ENCODE results near the gene CCDC172. TPM values are rescaled to one million over a fixed set of nuclear protein-coding genes. Genes with fewer than 3 reads are reported as not detected.

CCDC172 gene
- total and polyA plus RNA-seq, 2 experiments from 2014 or later, result 4.6 to 17.6 TPM

Small RNAs within 50 kb of the gene (small RNA-seq; reads per million reads assigned to genes)
- not detected for gene SNRPGP6 (ENCODE audit: low replicate concordance)

Other genes with a start within 250 kb of the CCDC172 start
- gene GFRA1, start 51.2 kb upstream of the CCDC172 start, total RNA-seq (2014; rRNA removed; shearing (Covaris generic)), result 2.5 and 2.8 TPM in 2 replicates
- gene GFRA1, start 51.2 kb upstream of the CCDC172 start, polyA plus RNA-seq (2016; fragmentation: Nextera tagmentation; extraction: Ambion mirVana), result 1.2 and 1.4 TPM in 2 replicates
- gene PNLIPRP3, start 103.4 kb downstream of the CCDC172 start, total RNA-seq (2014; rRNA removed; shearing (Covaris generic)), result not detected in 2 replicates
- not detected in 2 replicates for gene PNLIPRP3, start 103.4 kb downstream of the CCDC172 start, polyA plus RNA-seq (2016; fragmentation: Nextera tagmentation; extraction: Ambion mirVana)
- gene PNLIP, start 221.5 kb downstream of the CCDC172 start, total RNA-seq (2014; rRNA removed; shearing (Covaris generic)), result not detected in 2 replicates
- gene PNLIP, start 221.5 kb downstream of the CCDC172 start, polyA plus RNA-seq (2016; fragmentation: Nextera tagmentation; extraction: Ambion mirVana), result not detected in 2 replicates

All from GM23338 (cell line).